ENCODE data around the gene DNAAF3.
A peak's percentile ranks its signal among the peaks of the same experiment; 100 is the strongest.
"Not testable (repeated sequence)": the region's sequence is repeated elsewhere in the genome, so short reads cannot be mapped to it uniquely, and the experiment has no call there.

Gene DNAAF3

GRCh38 chr19:55175117-55175867 lies 8.9 kb upstream of the DNAAF3 start:
- no peak for DNase-seq

- DNase-seq = no peak
Observed at GRCh38 chr19:55174425-55175116, 8.2 kb upstream of the DNAAF3 start.

GRCh38 chr19:55173714-55174409 lies 7.4 kb upstream of the DNAAF3 start:
- no peak for DNase-seq

GRCh38 chr19:55173186-55173713 lies 6.8 kb upstream of the DNAAF3 start:
- DNase-seq = no peak

- no peak for DNase-seq
Observed at GRCh38 chr19:55172741-55173140, 6.3 kb upstream of the DNAAF3 start.

- DNase-seq = not testable (repeated sequence)
Observed at GRCh38 chr19:55172318-55172717, 5.9 kb upstream of the DNAAF3 start.

GRCh38 chr19:55171440-55171839 lies 5.0 kb upstream of the DNAAF3 start:
- DNase-seq = no peak

GRCh38 chr19:55169136-55169535 lies 2.7 kb upstream of the DNAAF3 start:
- DNase-seq = no peak

- DNase-seq = peak; percentile 5
Observed at GRCh38 chr19:55165952-55166529, 372 bp downstream of the DNAAF3 start.

GRCh38 chr19:55161571-55162322 lies 4.7 kb downstream of the DNAAF3 start:
- no peak for DNase-seq

- no peak for DNase-seq
Observed at GRCh38 chr19:55160986-55161365, 5.4 kb downstream of the DNAAF3 start.

- DNase-seq = peak; percentile 61
Observed at GRCh38 chr19:55160128-55160985, 6.1 kb downstream of the DNAAF3 start.

- no peak for DNase-seq
Observed at GRCh38 chr19:55158848-55159749, 7.3 kb downstream of the DNAAF3 start.

- DNase-seq = no peak
Observed at GRCh38 chr19:55158423-55158822, 8.0 kb downstream of the DNAAF3 start.

- no peak for DNase-seq
Observed at GRCh38 chr19:55157064-55157908, 9.1 kb downstream of the DNAAF3 start, which contains the start of gene TNNI3. Gene TNNI3, minus strand, starts transcription at chr19:55157732. Its CDS starts 143 bp downstream, at chr19:55157589.

- DNase-seq = peak; percentile 39
Observed at GRCh38 chr19:55156202-55157063, 10.0 kb downstream of the DNAAF3 start.

- DNase-seq = not testable (repeated sequence)
Observed at GRCh38 chr19:55155784-55156183, 10.6 kb downstream of the DNAAF3 start.

- no peak for DNase-seq
Observed at GRCh38 chr19:55153652-55154264, 12.7 kb downstream of the DNAAF3 start.
